K562 (cell line): ENCODE data around the gene ETV3L. TPM values are rescaled to one million over a fixed set of nuclear protein-coding genes. Genes with fewer than 3 reads are reported as not detected.

ENCODE experiments used
- ATAC-seq: fragments of 200-7000 bp; cut with Tn5 transposase; 3 replicates; pipeline ENCODE4 v1.9.1; 2020; ENCODE audit warnings: moderate library complexity
- BruUV-seq: library from RNA; stranded (reverse); fragments of 400-500 nt; replicated peaks from 2 replicates; lab custom pipeline; 2021; lab: Mats Ljungman, UMichigan
- CTCF ChIA-PET: fragments of 300-600 bp; formaldehyde crosslinking; extraction: SDS; loops from one replicate; lab custom pipeline; 2021; ENCODE audit warnings: low intra/inter-chr PET ratio; lab: Yijun Ruan, JAX
- POLR2A ChIA-PET: fragments of 300-600, 350-650 bp; sonication (Branson Sonifier 250); formaldehyde crosslinking; extraction: SDS; loops from one replicate; lab custom pipeline; 2021; ENCODE audit warnings: antibody characterized with exemption, inconsistent platforms; lab: Yijun Ruan, JAX
- DNase-seq, 4 experiments: peaks; one replicate each; pipeline versions ENCODE4 v3.0.0 to v3.0.0-alpha.2; 2011 to 2018; ENCODE audit warnings: low spot score in 3 of 4, mixed read lengths in 3 of 4; ENCODE audit errors: extremely low read depth in 1 of 4
- FAIRE-seq: peaks from 2 replicates; lab custom pipeline; 2011; peaks lifted over from hg19 to GRCh38; lab: Jason Lieb, UNC
- H2AFZ ChIP-seq: 2 replicates; pipeline ENCODE4 v1.6.0; 2011; ENCODE audit warnings: low read depth, low read length, control low read depth, inconsistent platforms
- H3K27ac ChIP-seq: fragments of 200-600 bp; 3 replicates; pipeline ENCODE4 v1.8.0; 2011; ENCODE audit warnings: low read depth, mild to moderate bottlenecking, control low read depth, inconsistent platforms, low read length, moderate library complexity, mixed read lengths; ENCODE audit errors: extremely low read depth
- H3K27me3 ChIP-seq, 2 experiments: fragments of 300-600 bp in 1 of 2; 2 replicates in 1 of 2; 3 replicates in 1 of 2; pipeline versions ENCODE4 v1.6.0 to v1.8.0; 2011; ENCODE audit warnings: inconsistent platforms in 2 of 2, low read length in 2 of 2, mild to moderate bottlenecking in 1 of 2, mixed read lengths in 1 of 2, moderate library complexity in 1 of 2; ENCODE audit not compliant: control insufficient read depth in 2 of 2, insufficient read depth in 2 of 2
- H3K36me3 ChIP-seq: fragments of 300-600 bp; 3 replicates; pipeline ENCODE4 v1.8.0; 2011; ENCODE audit warnings: mild to moderate bottlenecking, low read length, inconsistent platforms; ENCODE audit not compliant: control insufficient read depth, insufficient read depth
- H3K4me1 ChIP-seq, 2 experiments: fragments of 200-600 bp in 1 of 2; replicated peaks in 1 of 2; 2 replicates in 1 of 2; 3 replicates in 1 of 2; pipeline versions ENCODE4 v1.5.1 to v1.8.0; 2011; ENCODE audit warnings: inconsistent platforms in 2 of 2, low read length in 2 of 2, mild to moderate bottlenecking in 1 of 2, mixed read lengths in 1 of 2, moderate library complexity in 1 of 2; ENCODE audit not compliant: control insufficient read depth in 2 of 2, insufficient read depth in 2 of 2
- H3K4me2 ChIP-seq: 2 replicates; pipeline ENCODE4 v1.6.1; 2011; ENCODE audit warnings: low read length, control low read depth, inconsistent platforms, mixed read lengths; ENCODE audit not compliant: insufficient read depth
- H3K4me3 ChIP-seq: fragments of 200-600 bp; sonication (generic), shearing (Covaris generic); 2 replicates; pipeline ENCODE4 v1.5.1; 2016; ENCODE audit warnings: control low read depth, inconsistent platforms
- H3K79me2 ChIP-seq: fragments of 200-600 bp; 3 replicates; pipeline ENCODE4 v1.8.0; 2011; ENCODE audit warnings: low read length, inconsistent platforms; ENCODE audit not compliant: control insufficient read depth, insufficient read depth
- H3K9ac ChIP-seq, 2 experiments: 2 replicates each; pipeline versions ENCODE4 v1.6.0 to v1.6.1; 2011; ENCODE audit warnings: low read depth in 2 of 2, low read length in 2 of 2, control low read depth in 1 of 2, inconsistent platforms in 1 of 2, mild to moderate bottlenecking in 1 of 2, mixed read lengths in 1 of 2; ENCODE audit not compliant: insufficient read depth in 1 of 2
- H3K9me1 ChIP-seq: one replicate; pipeline ENCODE4 v1.6.0; 2011; ENCODE audit warnings: inconsistent platforms, mild to moderate bottlenecking, low read length, moderate library complexity; ENCODE audit not compliant: control insufficient read depth, insufficient read depth
- H3K9me3 ChIP-seq: replicated peaks from 2 replicates; pipeline ENCODE4 v1.5.1; 2011; ENCODE audit warnings: low read depth, low read length, inconsistent platforms; ENCODE audit not compliant: control insufficient read depth, insufficient read depth
- H4K20me1 ChIP-seq: replicated peaks from 2 replicates; pipeline ENCODE4 v1.6.1; 2011; ENCODE audit warnings: low read length, inconsistent platforms, mixed read lengths; ENCODE audit not compliant: control insufficient read depth, insufficient read depth
- ADNP ChIP-seq: fragments of 200-800 bp; sonication (Bioruptor generic); IDR thresholded peaks from 2 replicates; pipeline ENCODE4 v1.6.1; 2016; ENCODE audit warnings: missing genetic modification characterization, missing compliant biosample characterization
- MYC ChIP-seq, 2 experiments: fragments of 250-450 bp in 1 of 2; sonication (Bioruptor Pico) in 1 of 2; IDR thresholded peaks; 2 replicates each; pipeline versions ENCODE4 v1.5.1 to v1.6.1; 2012 to 2021; ENCODE audit warnings: low read depth in 2 of 2, borderline replicate concordance in 1 of 2, improper control_type of control experiment in 1 of 2, low read length in 1 of 2, mild to moderate bottlenecking in 1 of 2, moderate library complexity in 1 of 2
- NFATC3 ChIP-seq: fragments of 450-650 bp; IDR thresholded peaks from 2 replicates; pipeline ENCODE4 v1.6.1; 2017; ENCODE audit warnings: mild to moderate bottlenecking
- RB1 ChIP-seq: fragments of 450-650 bp; IDR thresholded peaks from 2 replicates; pipeline ENCODE4 v1.6.1; 2017; ENCODE audit warnings: low read depth, mild to moderate bottlenecking
- RBBP5 ChIP-seq: fragments of 200-600 bp; sonication (generic); IDR thresholded peaks from 2 replicates; pipeline ENCODE4 v1.6.1; 2012; ENCODE audit warnings: borderline replicate concordance, mild to moderate bottlenecking, low read length, control low read depth, inconsistent platforms; ENCODE audit not compliant: insufficient read depth, poor library complexity, severe bottlenecking
- SETDB1 ChIP-seq: IDR thresholded peaks from one replicate; pipeline ENCODE4 v1.6.1; 2012; ENCODE audit warnings: low read length, control low read depth, inconsistent platforms
- SMAD3 ChIP-seq: fragments of 450-650 bp; formaldehyde crosslinking; conservative IDR thresholded peaks from 2 replicates; pipeline ENCODE4 v1.4.0; 2020; ENCODE audit warnings: mild to moderate bottlenecking
- TFAM ChIP-seq: fragments of 250-450 bp; sonication (Bioruptor Pico); conservative IDR thresholded peaks from 2 replicates; pipeline ENCODE4 v1.5.0; 2021; ENCODE audit warnings: mild to moderate bottlenecking, moderate library complexity
- WGBS: fragments of 100-300 bp; shearing (Covaris generic); methylation state at CpG from one replicate; pipeline ENCODE4 v1.1.6; 2016; ENCODE audit warnings: low coverage, mixed read lengths; ENCODE audit not compliant: insufficient coverage; ENCODE audit errors: missing lambda C conversion rate; 5-methylcytosine and 5-hydroxymethylcytosine counted together
- in situ Hi-C: fragments of 300-500 bp; cut with MboI; formaldehyde crosslinking; loops from 4 replicates; pipeline ENCODE4 v1.15.0; 2018; ENCODE audit warnings: inconsistent platforms, mixed read lengths
- intact Hi-C: fragments of 100-400 bp; cut with micrococcal nuclease; formaldehyde crosslinking; loops from 2 replicates; pipeline ENCODE4 v1.14.2; 2022
- polyA plus RNA-seq, 8 experiments: library from polyadenylated mRNA; depleted of rRNA in 4 of 8; stranded (reverse) in 5 of 8; unstranded in 3 of 8; fragments of >200 nt; fragmentation: Nextera tagmentation in 2 of 8; fragmentation: Illumina TruSeq in 1 of 8; extraction: Ambion mirVana in 2 of 8; extraction: Trizol in 1 of 8; gene quantifications; 2 replicates each; pipeline versions ENCODE4 v1.2.1 to v1.2.3, GENCODE V29; 2011 to 2014; ENCODE audit warnings: inconsistent platforms in 1 of 8, missing spikeins in 1 of 8
- total RNA-seq, 7 experiments: library from RNA; depleted of rRNA in 6 of 7; stranded (reverse); fragments of >200 nt in 6 of 7; fragmentation: Illumina TruSeq in 2 of 7; extraction: Trizol in 2 of 7; gene quantifications; 2 replicates each; pipeline versions ENCODE4 v1.2.1 to v1.2.3, GENCODE V29; 2011 to 2021; ENCODE audit warnings: low replicate concordance in 1 of 7
- TF ChIP-seq, protein P1 (sequence below): sonication (generic); formaldehyde crosslinking; IDR thresholded peaks from 2 replicates; pipeline ENCODE4 v1.8.1; 2023; ENCODE audit warnings: mild to moderate bottlenecking, missing genetic modification reagents
- TF ChIP-seq, protein P2 (sequence below): fragments of 450-650 bp; IDR thresholded peaks from 2 replicates; pipeline ENCODE4 v1.6.1; 2018; ENCODE audit warnings: mild to moderate bottlenecking, low read depth; ENCODE audit not compliant: partially characterized antibody

The ETV3L gene
- total and polyA plus RNA-seq, 9 of the 15 experiments (the other 6 are each of a cell fraction or from before 2014, with no cell fraction given): not detected

DNA sequence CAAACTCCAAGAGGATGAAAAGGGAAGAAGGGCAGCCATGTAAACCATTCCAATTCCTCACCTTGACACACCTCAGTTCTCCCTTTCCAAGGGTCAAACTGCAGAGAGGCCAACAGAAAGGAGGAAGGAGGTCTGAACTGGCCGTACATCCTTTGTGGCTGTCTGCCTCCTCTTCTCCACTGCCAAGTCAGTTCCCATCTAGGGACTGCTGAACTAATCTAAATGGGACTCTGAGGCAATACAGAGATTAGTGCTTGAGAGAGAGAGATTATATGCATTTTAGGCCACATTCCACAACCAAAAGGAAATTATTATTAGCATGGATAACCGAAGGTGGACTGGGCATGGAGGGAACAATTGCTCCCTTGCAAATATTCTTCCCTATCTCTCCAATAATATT lies 56.8 kb downstream of the ETV3L start:
- in situ Hi-C loops: no loop called here
- FAIRE-seq (no peak), ATAC-seq (no peak), DNase-seq (no peak)
- Histone ChIP-seq H3K4me2 (peak overlapping the region; percentile 54; the same call in 1 of the 2 replicates), H3K79me2 (peaks cover 51% of the 10 kb centered on the region), H3K4me1 (peaks cover 24 to 44% of the 10 kb centered on the region in 2 experiments), H3K27ac (no peak overlapping the region), H4K20me1 (0 out of 2 replicates have a peak, but pooled peaks cover 4% of the 10 kb centered on the region), H3K36me3 (no peaks in the 10 kb centered on the region; the same call in 2 of the 3 replicates), H3K9me3 (no peaks in the 10 kb centered on the region), H3K9ac (peak overlapping the region in 1 of 2 experiments; percentile 71; a peak in 1 of 4 replicates), H2AFZ (no peak overlapping the region), H3K9me1 (no peaks in the 10 kb centered on the region), H3K27me3 (no peaks in the 10 kb centered on the region), H3K4me3 (0 out of 2 replicates have a peak overlapping the region, but pooled peaks have one; percentile 3)
- CTCF ChIA-PET: no interaction called here
- BruUV-seq: no TSS peak
- WGBS: 27% methylated on average over 2 of the region's 2 CpGs
- POLR2A ChIA-PET: interaction anchor here (0.5 to 1.3 kb wide), 3 partner anchors 15 to 235 kb away, joined by 3 to 6 read pairs (median 4); no protein-coding TSS in a partner anchor
- intact Hi-C loops: loop anchor here (1.0 kb wide), 1 partner anchor 42 kb away; no protein-coding TSS in a partner anchor
- no peak for TF ChIP-seq RB1
- no peak for TF ChIP-seq NFATC3
- no peak for TF ChIP-seq SMAD3
- TF ChIP-seq, protein P1, sequence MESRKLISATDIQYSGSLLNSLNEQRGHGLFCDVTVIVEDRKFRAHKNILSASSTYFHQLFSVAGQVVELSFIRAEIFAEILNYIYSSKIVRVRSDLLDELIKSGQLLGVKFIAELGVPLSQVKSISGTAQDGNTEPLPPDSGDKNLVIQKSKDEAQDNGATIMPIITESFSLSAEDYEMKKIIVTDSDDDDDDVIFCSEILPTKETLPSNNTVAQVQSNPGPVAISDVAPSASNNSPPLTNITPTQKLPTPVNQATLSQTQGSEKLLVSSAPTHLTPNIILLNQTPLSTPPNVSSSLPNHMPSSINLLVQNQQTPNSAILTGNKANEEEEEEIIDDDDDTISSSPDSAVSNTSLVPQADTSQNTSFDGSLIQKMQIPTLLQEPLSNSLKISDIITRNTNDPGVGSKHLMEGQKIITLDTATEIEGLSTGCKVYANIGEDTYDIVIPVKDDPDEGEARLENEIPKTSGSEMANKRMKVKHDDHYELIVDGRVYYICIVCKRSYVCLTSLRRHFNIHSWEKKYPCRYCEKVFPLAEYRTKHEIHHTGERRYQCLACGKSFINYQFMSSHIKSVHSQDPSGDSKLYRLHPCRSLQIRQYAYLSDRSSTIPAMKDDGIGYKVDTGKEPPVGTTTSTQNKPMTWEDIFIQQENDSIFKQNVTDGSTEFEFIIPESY: no peak
- no peak for TF ChIP-seq RBBP5
- TF ChIP-seq MYC (IDR thresholded peaks at IDR 0.05; ENCODE audit: low read depth, low read length): no peak
- TF ChIP-seq MYC (CRISPR knock-in tag; IDR thresholded peaks at IDR 0.05; ENCODE audit: borderline replicate concordance, low read depth): no peak
- TF ChIP-seq TFAM: no peak
- TF ChIP-seq, protein P2, sequence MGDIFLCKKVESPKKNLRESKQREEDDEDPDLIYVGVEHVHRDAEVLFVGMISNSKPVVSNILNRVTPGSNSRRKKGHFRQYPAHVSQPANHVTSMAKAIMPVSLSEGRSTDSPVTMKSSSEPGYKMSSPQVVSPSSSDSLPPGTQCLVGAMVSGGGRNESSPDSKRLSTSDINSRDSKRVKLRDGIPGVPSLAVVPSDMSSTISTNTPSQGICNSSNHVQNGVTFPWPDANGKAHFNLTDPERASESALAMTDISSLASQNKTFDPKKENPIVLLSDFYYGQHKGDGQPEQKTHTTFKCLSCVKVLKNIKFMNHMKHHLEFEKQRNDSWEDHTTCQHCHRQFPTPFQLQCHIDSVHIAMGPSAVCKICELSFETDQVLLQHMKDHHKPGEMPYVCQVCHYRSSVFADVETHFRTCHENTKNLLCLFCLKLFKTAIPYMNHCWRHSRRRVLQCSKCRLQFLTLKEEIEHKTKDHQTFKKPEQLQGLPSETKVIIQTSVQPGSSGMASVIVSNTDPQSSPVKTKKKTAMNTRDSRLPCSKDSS: no peak
- no peak for TF ChIP-seq ADNP (tag)
- no peak for TF ChIP-seq SETDB1
